Thyroid gland (tissue), 4 donors: Measurements from ENCODE around the gene FKBP14.

ENCODE experiments used
- POLR2A ChIP-seq, 2 donors: fragments of 450-650 bp; IDR thresholded peaks; one replicate each; pipeline ENCODE4 v1.6.1; 2017; ENCODE audit warnings: antibody characterized with exemption in 2 of 2, mild to moderate bottlenecking in 2 of 2, moderate library complexity in 1 of 2
- TF ChIP-seq, protein P1 (sequence below), 6 experiments: fragments of 200-600 bp in 3 of 6; fragments of 450-650 bp in 3 of 6; sonication (generic) in 3 of 6; IDR thresholded peaks; one replicate each; pipeline ENCODE4 v1.5.1; 2016 to 2019; ENCODE audit warnings: antibody characterized with exemption in 6 of 6, mild to moderate bottlenecking in 2 of 6, inconsistent platforms in 1 of 6, moderate library complexity in 1 of 6

DNA sequence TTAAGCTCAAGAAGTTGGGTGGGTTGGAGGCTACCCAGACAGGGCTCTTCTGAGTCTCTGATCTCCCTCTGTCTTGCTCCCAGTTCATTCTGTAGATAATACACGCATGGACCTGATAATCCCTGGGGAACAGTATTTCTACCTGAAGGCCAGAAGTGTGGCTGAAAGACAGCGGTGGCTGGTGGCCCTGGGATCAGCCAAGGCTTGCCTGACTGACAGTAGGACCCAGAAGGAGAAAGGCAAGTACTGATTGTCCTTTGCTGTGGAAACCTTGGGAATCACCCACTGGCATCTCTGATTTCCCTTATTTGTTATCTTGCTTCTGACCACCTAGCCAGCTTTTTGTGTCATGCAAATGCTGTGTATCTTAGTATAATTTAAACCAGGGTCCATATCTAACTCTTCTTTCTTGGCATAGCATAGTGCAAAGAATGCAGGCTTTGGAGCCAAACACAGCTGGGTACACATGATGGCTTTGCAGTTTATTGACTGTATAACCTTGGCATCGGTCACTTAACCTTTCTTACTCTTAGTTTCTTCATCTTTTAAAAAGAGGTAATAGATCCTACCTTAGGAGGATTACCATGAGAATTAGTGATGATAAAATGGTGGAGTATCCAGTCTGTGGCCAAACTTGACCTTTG is 19.7 kb upstream of the FKBP14 start:
- TF ChIP-seq, protein P1, sequence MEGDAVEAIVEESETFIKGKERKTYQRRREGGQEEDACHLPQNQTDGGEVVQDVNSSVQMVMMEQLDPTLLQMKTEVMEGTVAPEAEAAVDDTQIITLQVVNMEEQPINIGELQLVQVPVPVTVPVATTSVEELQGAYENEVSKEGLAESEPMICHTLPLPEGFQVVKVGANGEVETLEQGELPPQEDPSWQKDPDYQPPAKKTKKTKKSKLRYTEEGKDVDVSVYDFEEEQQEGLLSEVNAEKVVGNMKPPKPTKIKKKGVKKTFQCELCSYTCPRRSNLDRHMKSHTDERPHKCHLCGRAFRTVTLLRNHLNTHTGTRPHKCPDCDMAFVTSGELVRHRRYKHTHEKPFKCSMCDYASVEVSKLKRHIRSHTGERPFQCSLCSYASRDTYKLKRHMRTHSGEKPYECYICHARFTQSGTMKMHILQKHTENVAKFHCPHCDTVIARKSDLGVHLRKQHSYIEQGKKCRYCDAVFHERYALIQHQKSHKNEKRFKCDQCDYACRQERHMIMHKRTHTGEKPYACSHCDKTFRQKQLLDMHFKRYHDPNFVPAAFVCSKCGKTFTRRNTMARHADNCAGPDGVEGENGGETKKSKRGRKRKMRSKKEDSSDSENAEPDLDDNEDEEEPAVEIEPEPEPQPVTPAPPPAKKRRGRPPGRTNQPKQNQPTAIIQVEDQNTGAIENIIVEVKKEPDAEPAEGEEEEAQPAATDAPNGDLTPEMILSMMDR (IDR thresholded peaks at IDR 0.05), result no peak
- TF ChIP-seq POLR2A (IDR thresholded peaks at IDR 0.05), result no peak
